ENCODE results near the gene FPR2. TPM values are rescaled to one million over a fixed set of nuclear protein-coding genes. Genes with fewer than 3 reads are reported as not detected.

FPR2 gene
- total and polyA plus RNA-seq, 9 of the 15 experiments (the other 6 are each of a cell fraction or from before 2014, with no cell fraction given) = 0.03 to 0.15 (median 0.07) TPM; not detected in 6

DNA sequence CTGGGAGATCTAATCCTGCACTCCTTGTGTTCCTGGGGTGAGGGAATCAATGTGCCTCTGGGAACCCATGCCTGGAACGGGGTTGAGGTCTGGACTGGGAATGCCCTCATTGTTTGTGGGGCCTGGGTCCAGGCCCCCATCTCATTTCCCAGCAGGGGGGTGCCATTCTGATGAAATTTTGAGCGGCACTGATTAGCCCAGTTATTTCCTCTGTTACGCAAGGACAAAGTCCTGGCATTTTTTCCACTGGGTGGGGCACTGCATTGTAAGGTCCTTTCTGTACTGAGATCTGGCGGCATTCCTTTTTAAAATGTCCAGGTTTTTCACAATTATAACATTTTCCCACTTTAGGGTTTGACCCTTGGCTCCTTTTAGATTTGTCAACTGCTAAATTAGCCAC lies 48.8 kb downstream of the FPR2 start (continued):
- TF ChIP-seq, protein P1, sequence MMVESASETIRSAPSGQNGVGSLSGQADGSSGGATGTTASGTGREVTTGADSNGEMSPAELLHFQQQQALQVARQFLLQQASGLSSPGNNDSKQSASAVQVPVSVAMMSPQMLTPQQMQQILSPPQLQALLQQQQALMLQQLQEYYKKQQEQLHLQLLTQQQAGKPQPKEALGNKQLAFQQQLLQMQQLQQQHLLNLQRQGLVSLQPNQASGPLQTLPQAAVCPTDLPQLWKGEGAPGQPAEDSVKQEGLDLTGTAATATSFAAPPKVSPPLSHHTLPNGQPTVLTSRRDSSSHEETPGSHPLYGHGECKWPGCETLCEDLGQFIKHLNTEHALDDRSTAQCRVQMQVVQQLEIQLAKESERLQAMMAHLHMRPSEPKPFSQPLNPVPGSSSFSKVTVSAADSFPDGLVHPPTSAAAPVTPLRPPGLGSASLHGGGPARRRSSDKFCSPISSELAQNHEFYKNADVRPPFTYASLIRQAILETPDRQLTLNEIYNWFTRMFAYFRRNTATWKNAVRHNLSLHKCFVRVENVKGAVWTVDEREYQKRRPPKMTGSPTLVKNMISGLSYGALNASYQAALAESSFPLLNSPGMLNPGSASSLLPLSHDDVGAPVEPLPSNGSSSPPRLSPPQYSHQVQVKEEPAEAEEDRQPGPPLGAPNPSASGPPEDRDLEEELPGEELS (CRISPR knock-in tag; IDR thresholded peaks at IDR 0.05; ENCODE audit: borderline replicate concordance) = no peak
- TF ChIP-seq MEIS2 (IDR thresholded peaks at IDR 0.05; ENCODE audit: partially characterized antibody) (no peak), TGIF2 (CRISPR knock-in tag; IDR thresholded peaks at IDR 0.05) (no peak)

DNA sequence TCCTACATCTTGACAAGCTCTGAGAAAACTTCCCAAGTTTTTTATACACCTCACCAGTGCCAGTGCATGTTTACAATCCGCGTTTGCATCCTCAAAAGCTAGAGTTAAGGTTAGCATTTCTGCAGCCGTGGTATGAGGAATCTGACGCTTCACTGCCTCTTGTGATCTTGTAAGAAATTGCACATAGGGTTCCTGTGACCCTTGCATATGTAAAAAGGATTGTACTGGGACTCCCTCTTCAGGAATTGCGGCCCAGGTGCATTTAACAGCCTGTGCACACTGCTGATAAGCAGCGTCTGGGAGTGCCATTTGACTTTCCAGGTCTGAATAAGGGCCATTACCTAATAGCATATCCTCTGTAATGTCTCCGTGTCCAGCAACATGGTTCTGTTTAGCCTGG lies 49.2 kb downstream of the FPR2 start:
- POLR2A ChIA-PET = interaction anchor here (1.1 kb wide), 1 partner anchor 387 kb away, joined by 4 read pairs; no protein-coding TSS in a partner anchor
- H4K20me1 ChIP-seq (replicated peaks; ENCODE audit: control insufficient read depth, insufficient read depth, low read length) = no peaks in the 10 kb centered on the region
- DNase-seq (ENCODE audit: extremely low read depth in 1 of 4, low spot score in 3 of 4) (peak in 2 of 4 experiments; percentile 46 to 81), ATAC-seq (peak; percentile 65), FAIRE-seq (peak; percentile 72)
- peaks cover 5 to 38% of the 10 kb centered on the region in 2 experiments; a peak in 4 of 5 replicates for H3K4me1 ChIP-seq (replicated peaks in 1 of 2; ENCODE audit: control insufficient read depth in 2 of 2, insufficient read depth in 2 of 2, low read length in 2 of 2)
- H3K9ac ChIP-seq (ENCODE audit: insufficient read depth in 1 of 2, low read depth in 2 of 2, low read length in 2 of 2) = no peak overlapping the region
- no peak overlapping the region for H3K4me3 ChIP-seq
- H3K27ac ChIP-seq (ENCODE audit: extremely low read depth, low read depth, low read length) = no peak overlapping the region
- no TSS peak for BruUV-seq (replicated peaks)
- H3K9me3 ChIP-seq (replicated peaks; ENCODE audit: control insufficient read depth, insufficient read depth, low read depth, low read length) = peaks cover 2% of the 10 kb centered on the region; the same call in 1 of the 2 replicates
- H3K36me3 ChIP-seq (ENCODE audit: control insufficient read depth, insufficient read depth, low read length) = no peaks in the 10 kb centered on the region
- no peaks in the 10 kb centered on the region for H3K9me1 ChIP-seq (ENCODE audit: control insufficient read depth, insufficient read depth, low read length)
- no peak overlapping the region for H3K4me2 ChIP-seq (ENCODE audit: insufficient read depth, low read length)
- intact Hi-C loops (cut with micrococcal nuclease) (loop anchor here (1.0 kb wide), 1 partner anchor 149 kb away; no protein-coding TSS in a partner anchor), in situ Hi-C loops (cut with MboI) (no loop called here)
- CTCF ChIA-PET (ENCODE audit: low intra/inter-chr PET ratio) = interaction anchor here (0.6 to 0.8 kb wide), 2 partner anchors 8 to 145 kb away, joined by 3 to 5 read pairs; no protein-coding TSS in a partner anchor
- WGBS (ENCODE audit: insufficient coverage, low coverage, missing lambda C conversion rate) = 6% methylated on average over 7 of the region's 7 CpGs
- no peaks in the 10 kb centered on the region for H3K79me2 ChIP-seq (ENCODE audit: control insufficient read depth, insufficient read depth, low read length)
- H3K27me3 ChIP-seq (ENCODE audit: control insufficient read depth in 2 of 2, insufficient read depth in 2 of 2, low read length in 2 of 2) = no peaks in the 10 kb centered on the region
- no peak overlapping the region for H2AFZ ChIP-seq (ENCODE audit: low read depth, low read length)
- TF ChIP-seq SMC3 (conservative IDR thresholded peaks at IDR 0.05; ENCODE audit: insufficient read depth, low read depth, low read length) (peak; percentile 47; the same call in 1 of the 2 replicates), FOXM1 (IDR thresholded peaks at IDR 0.05; ENCODE audit: low read depth) (no peak), FOXM1 (CRISPR knock-in tag; IDR thresholded peaks at IDR 0.05; ENCODE audit: low read depth) (no peak), CBFA2T3 (IDR thresholded peaks at IDR 0.05) (peak; percentile 37), KAT7 (CRISPR knock-in tag; IDR thresholded peaks at IDR 0.05; ENCODE audit: borderline replicate concordance) (no peak), ZNF175 (CRISPR knock-in tag; IDR thresholded peaks at IDR 0.05; ENCODE audit: low read depth) (no peak), ZBTB8A (IDR thresholded peaks at IDR 0.05; ENCODE audit: partially characterized antibody) (no peak), KAT8 (IDR thresholded peaks at IDR 0.05; ENCODE audit: low read depth) (no peak), XRCC4 (IDR thresholded peaks at IDR 0.05; ENCODE audit: extremely low read depth, insufficient read depth, insufficient read length) (no peak), KLF16 (IDR thresholded peaks at IDR 0.05) (peak; percentile 16; the same call in 1 of the 2 replicates), NR3C1 (CRISPR knock-in tag; IDR thresholded peaks at IDR 0.05) (no peak), ZNF507 (tag; conservative IDR thresholded peaks at IDR 0.05) (no peak), ZNF436 (CRISPR knock-in tag; IDR thresholded peaks at IDR 0.05) (no peak), ARID1B (IDR thresholded peaks at IDR 0.05) (0 out of 2 replicates have a peak, but pooled peaks have one; percentile 22)
- TF ChIP-seq, protein P2, sequence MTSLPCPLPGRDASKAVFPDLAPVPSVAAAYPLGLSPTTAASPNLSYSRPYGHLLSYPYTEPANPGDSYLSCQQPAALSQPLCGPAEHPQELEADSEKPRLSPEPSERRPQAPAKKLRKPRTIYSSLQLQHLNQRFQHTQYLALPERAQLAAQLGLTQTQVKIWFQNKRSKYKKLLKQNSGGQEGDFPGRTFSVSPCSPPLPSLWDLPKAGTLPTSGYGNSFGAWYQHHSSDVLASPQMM (CRISPR knock-in tag; IDR thresholded peaks at IDR 0.05) = no peak

Measured in K562 (cell line).